ACHN (cell line): ENCODE measurements around the gene BAZ2A.
"Not testable (repeated sequence)": the region's sequence is repeated elsewhere in the genome, so short reads cannot be mapped to it uniquely, and the experiment has no call there.

Source experiments
- DNase-seq: peaks from one replicate; pipeline ENCODE4 v3.0.0-alpha.2; 2015
- in situ Hi-C: cut with HindIII; loops from 2 replicates; pipeline ENCODE4 v1.10.0; 2017; ENCODE audit warnings: low sequenced_read_pairs, low pct_ligation_motif_present, low pct_unique_long_range_greater_than_20kb

The BAZ2A gene

GRCh38 chr12:56602239-56602638 is 27.9 kb downstream of the BAZ2A start:
- in situ Hi-C loops: no loop called here
- no peak for DNase-seq

DNA sequence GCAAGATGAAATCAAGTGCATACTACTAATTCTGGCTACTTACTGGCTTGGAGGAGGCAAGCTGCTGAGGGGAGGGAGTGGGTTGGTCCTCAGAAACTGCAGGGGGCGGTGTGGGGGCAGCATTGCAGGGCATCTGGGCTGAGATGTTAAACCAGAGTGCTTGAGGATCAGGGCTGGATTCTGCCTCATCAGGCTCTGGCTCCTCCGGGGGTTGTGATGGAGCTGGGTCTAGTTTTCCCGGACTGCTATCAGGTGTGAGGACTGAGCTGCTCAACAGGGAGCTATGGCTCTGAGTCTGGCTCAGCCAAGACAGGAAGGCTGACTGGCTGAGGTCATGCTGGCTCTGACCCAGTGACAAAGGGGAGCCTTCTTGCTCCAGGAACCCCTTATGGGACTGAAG is 28.6 kb downstream of the BAZ2A start:
- in situ Hi-C loops: no loop called here
- DNase-seq: peak; percentile 38

GRCh38 chr12:56600753-56601152 is 29.4 kb downstream of the BAZ2A start:
- in situ Hi-C loops: no loop called here
- DNase-seq: no peak

DNA sequence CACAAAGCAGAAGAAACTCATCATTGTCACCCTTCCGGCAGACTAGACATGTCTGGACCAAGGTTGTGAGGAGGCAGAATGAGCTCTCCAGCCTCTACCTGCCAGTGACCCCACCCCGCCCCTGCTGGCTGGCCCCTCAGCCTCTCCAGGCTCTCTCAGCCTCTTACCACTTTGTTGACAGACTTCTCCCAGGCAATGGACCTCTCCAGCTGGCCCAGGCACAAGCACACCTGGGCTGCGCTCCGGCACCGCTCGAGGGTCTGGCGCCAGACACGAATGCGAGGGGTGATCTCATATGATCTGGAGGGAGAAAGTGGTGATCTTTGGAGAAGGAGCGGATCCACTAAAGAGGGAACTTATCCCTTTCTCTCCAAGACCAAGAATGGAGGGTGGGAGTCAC is 30.3 kb downstream of the BAZ2A start:
- no peak for DNase-seq
- in situ Hi-C loops: no loop called here

- in situ Hi-C loops: no loop called here
- DNase-seq: no peak
These were observed 31.1 kb downstream of the BAZ2A start for GRCh38 chr12:56599041-56599440.

- no peak for DNase-seq
- in situ Hi-C loops: no loop called here
These were observed 33.3 kb downstream of the BAZ2A start for GRCh38 chr12:56596815-56597214.

GRCh38 chr12:56593909-56594621 is 36.1 kb downstream of the BAZ2A start:
- peak; percentile 84 for DNase-seq
- in situ Hi-C loops: no loop called here

DNA sequence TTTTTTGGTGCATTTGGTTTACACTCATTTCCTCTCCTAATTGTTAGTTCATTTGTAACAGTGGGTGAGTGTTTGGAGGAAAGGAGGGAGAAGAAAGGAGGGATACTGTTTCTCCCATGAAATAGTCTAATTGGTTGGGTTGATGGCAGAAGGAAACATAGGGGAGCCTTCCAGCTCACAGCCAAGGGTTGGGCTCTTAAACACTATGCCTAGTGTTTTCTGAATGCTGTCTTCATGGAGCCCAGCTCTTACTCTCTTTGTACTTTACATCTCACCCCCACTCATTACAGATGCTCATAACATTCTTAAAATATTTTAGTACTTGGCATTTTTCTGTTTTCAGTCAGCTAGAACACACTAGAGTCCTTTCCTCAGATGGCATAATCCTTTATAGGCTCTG is 38.2 kb downstream of the BAZ2A start:
- in situ Hi-C loops: no loop called here
- DNase-seq: peak; percentile 23

DNA sequence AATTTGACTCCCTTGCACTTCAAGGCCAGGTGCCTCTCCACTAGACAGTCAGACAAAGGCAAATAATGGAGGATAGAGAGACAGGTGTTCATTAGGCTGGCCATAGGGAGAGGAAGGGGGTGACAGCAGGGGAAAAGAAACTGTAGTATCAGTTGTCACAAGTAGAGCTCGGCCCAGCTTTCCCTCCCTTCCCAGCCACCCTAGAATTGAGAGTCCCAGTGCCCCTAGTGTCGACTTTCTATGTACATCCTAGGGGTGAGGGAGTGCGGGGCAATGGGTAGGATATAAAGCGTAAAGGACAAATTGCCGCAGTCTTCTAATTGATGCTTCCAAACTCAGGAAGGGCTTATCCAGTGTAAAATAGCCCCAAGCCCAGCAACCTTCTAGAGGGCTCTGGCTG is 39.0 kb downstream of the BAZ2A start:
- in situ Hi-C loops: no loop called here
- DNase-seq: no peak

- peak; percentile 36 for DNase-seq
- in situ Hi-C loops: no loop called here
These were observed 39.8 kb downstream of the BAZ2A start for GRCh38 chr12:56590237-56590830.

DNA sequence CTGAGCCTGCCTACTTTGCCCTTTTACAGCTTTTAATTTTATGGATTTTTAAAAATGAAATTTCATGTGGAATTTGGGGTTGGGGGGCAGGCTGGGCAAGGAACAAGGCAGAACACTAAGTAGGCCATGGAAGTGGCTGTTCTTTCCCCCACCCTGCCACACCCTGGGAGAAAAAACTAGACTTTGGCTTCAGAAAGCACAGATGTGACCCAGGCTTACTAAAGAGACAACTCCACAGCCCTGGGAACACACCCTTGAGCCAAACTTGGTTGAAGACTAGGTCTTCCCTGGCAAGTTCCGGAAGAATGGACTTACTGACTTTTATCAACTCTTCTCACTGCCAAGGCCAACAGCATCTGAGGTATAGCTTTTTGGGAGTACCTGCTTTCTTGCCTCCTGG is 40.3 kb downstream of the BAZ2A start:
- DNase-seq: no peak
- in situ Hi-C loops: no loop called here

- in situ Hi-C loops: no loop called here
- DNase-seq: no peak
These were observed 45.0 kb downstream of the BAZ2A start for GRCh38 chr12:56585098-56585497.

DNA sequence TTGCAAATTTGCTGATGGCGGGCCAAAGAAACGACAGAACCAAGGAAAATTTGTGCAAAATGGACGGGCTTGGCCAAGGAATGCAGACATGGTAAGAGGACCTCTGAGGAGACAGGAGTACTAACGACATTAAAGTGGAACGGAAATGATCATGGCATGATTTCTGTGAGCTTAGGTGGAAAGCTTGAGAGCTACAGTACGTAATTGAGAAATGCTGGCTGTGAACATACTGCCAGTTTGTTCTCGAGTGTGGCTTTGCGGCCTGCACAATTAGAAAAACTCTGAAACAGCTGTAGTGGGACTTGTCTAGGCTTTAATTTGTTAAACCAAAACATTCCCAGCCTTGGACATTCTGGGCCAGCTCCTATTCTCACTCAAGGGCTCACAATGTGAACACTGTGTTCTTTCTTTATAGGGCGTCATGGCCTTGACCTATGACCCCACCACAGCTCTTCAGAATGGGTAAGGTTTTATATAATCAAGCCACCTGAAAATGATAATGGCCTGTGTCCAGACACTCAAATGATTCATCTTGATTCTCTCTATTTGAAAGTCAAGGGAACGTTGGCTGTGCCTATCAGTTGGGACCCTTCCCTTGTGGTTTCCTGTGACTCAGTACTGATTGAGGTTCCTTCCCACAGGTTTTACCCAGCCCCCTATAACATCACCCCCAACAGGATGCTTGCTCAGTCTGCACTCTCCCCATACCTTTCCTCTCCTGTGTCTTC is 48.5 kb downstream of the BAZ2A start:
- in situ Hi-C loops: no loop called here
- DNase-seq: no peak

DNA sequence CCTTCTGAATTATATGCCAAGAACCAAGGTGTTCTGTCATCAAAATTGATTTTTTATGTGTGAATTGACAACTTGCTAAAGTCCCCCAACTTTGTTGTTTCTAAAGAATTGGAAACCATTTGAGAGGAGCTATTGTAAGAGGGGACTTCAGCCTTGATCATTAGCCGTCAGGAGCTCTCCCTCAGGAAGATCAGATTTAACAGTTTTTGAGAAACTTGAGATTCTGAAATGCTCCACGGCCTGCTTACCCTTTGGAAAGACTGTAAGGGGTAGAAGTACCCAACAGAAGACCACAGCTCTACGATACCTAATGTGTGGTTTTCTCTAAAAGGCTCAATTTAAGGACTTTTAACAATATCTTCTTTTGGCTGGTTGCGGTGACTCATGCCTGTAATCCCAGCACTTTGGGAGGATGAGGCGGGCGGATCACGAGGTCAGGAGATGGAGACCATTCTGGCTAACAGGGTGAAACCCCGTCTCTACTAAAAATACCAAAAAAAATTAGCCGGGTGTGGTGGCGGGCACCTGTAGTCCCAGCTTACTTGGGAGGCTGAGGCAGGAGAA is 51.1 kb downstream of the BAZ2A start:
- DNase-seq: no peak
- in situ Hi-C loops: no loop called here

DNA sequence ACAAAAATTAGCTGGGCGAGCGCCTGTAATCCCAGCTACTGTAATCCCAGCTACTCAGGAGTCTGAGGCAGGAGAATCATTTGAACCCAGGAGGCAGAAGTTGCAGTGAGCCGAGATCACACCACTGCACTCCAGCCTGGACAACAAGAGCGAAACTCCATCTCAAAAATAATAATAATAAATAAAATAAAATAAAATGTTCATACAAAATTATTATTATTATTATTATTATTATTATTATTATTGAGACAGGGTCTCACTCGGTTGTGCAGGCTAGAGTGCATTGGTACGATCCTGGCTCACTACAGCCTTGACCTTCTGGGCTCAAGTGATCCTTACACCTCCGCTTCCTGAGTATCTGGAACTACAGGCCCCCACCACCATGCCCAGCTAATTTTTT is 52.9 kb downstream of the BAZ2A start:
- in situ Hi-C loops: not testable (repeated sequence)

GRCh38 chr12:56574210-56574609 is 55.9 kb downstream of the BAZ2A start:
- DNase-seq: no peak
- in situ Hi-C loops: loop anchor here (5.0 kb wide), 1 partner anchor 52 kb away; the partner anchor contains the start of gene RBMS2

More for the DNA sequence above, 52.9 kb downstream of the BAZ2A start:
- not testable (repeated sequence) for DNase-seq

DNA sequence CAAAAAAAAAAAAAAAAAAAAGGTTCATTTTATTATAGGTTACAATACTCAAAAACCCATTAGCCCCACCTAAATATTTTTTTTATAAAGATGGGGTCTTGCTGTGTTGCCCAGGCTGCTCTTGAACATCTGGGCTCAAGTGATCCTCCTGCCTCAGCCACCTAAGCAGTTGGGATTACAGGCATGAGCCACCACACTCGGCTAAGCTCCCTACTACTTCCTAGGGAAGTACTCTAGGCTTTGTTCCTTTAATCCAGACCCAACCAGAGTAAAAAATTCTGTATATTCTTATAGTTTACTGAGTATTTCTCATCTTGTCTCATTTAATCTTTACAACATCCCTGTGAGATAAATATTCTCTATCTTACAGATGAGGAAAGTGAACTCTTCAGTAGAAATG is 57.8 kb downstream of the BAZ2A start:
- DNase-seq: no peak
- in situ Hi-C loops: loop anchor here (5.0 kb wide), 1 partner anchor 50 kb away; the partner anchor contains the start of gene RBMS2

DNA sequence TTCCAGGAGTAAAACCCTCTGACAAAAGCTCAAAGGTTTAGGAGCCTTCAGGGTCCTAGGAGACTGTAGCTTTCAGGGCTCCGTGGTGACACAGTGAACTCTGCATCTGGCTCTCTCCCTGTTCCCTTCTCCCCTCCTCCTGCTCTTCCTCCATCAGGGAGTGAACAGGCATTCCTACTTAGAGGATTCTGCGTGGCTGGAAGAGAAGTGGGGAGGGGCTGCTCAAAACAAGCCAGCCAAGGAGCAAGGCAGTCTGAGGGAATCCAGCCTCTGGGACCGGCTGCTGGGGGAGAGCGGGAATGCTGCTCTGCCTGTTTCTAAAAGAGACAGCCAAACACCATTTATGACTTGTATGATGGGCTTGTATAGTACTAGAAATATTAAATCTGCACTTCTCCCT is 59.0 kb downstream of the BAZ2A start:
- DNase-seq: no peak
- in situ Hi-C loops: loop anchor here (5.0 kb wide), 1 partner anchor 49 kb away; the partner anchor contains the start of gene RBMS2

- in situ Hi-C loops: no loop called here
- no peak for DNase-seq
These were observed 62.0 kb downstream of the BAZ2A start for GRCh38 chr12:56568146-56568545.
